ENCODE results near the gene DCUN1D4.

The DCUN1D4 gene

GRCh38 chr4:51907006-51907669 is 64.2 kb downstream of the DCUN1D4 start:
- Histone ChIP-seq H3K9me3 (no peaks in the 10 kb centered on the region), H3K4me1 (no peaks in the 10 kb centered on the region), H3K4me3 (ENCODE audit: low read depth, low read length) (no peak overlapping the region), H3K27me3 (no peaks in the 10 kb centered on the region), H3K36me3 (peaks cover 65% of the 10 kb centered on the region)
- TF ChIP-seq CTCF (IDR thresholded peaks at IDR 0.05; ENCODE audit: low read depth, low read length) = no peak
- no peak for DNase-seq

- Histone ChIP-seq H3K9me3 (no peaks in the 10 kb centered on the region), H3K4me1 (no peaks in the 10 kb centered on the region), H3K4me3 (ENCODE audit: low read depth, low read length) (no peak overlapping the region), H3K36me3 (peaks cover 83% of the 10 kb centered on the region), H3K27me3 (no peaks in the 10 kb centered on the region)
- no peak for TF ChIP-seq CTCF (IDR thresholded peaks at IDR 0.05; ENCODE audit: low read depth, low read length)
- no peak for DNase-seq
These were observed 66.3 kb downstream of the DCUN1D4 start for GRCh38 chr4:51909236-51909703.

- Histone ChIP-seq H3K27me3 (no peaks in the 10 kb centered on the region), H3K9me3 (no peaks in the 10 kb centered on the region), H3K4me3 (ENCODE audit: low read depth, low read length) (no peak overlapping the region), H3K4me1 (no peaks in the 10 kb centered on the region), H3K36me3 (peaks cover 30% of the 10 kb centered on the region)
- no peak for TF ChIP-seq CTCF (IDR thresholded peaks at IDR 0.05; ENCODE audit: low read depth, low read length)
- DNase-seq = no peak
These were observed 75.3 kb downstream of the DCUN1D4 start for GRCh38 chr4:51918251-51918650.

- TF ChIP-seq CTCF (IDR thresholded peaks at IDR 0.05; ENCODE audit: low read depth, low read length) = no peak
- no peaks in the 10 kb centered on the region for H3K27me3 ChIP-seq
- DNase-seq = no peak
- H3K9me3 ChIP-seq = no peaks in the 10 kb centered on the region
- no peaks in the 10 kb centered on the region for H3K4me1 ChIP-seq
- H3K4me3 ChIP-seq (ENCODE audit: low read depth, low read length) = no peak overlapping the region
- H3K36me3 ChIP-seq = no peaks in the 10 kb centered on the region
These were observed 80.4 kb downstream of the DCUN1D4 start for GRCh38 chr4:51923343-51923742.

- Histone ChIP-seq H3K9me3 (no peaks in the 10 kb centered on the region), H3K27me3 (no peaks in the 10 kb centered on the region), H3K4me1 (no peaks in the 10 kb centered on the region), H3K36me3 (no peaks in the 10 kb centered on the region), H3K4me3 (ENCODE audit: low read depth, low read length) (no peak overlapping the region)
- DNase-seq = no peak
- TF ChIP-seq CTCF (IDR thresholded peaks at IDR 0.05; ENCODE audit: low read depth, low read length) = no peak
These were observed 82.4 kb downstream of the DCUN1D4 start for GRCh38 chr4:51925307-51925706.

GRCh38 chr4:51930557-51930956 is 87.6 kb downstream of the DCUN1D4 start:
- Histone ChIP-seq H3K36me3 (no peaks in the 10 kb centered on the region), H3K4me1 (no peaks in the 10 kb centered on the region), H3K27me3 (peaks cover 3% of the 10 kb centered on the region; the same call in 1 of the 2 replicates), H3K4me3 (ENCODE audit: low read depth, low read length) (no peak overlapping the region), H3K9me3 (no peaks in the 10 kb centered on the region)
- no peak for TF ChIP-seq CTCF (IDR thresholded peaks at IDR 0.05; ENCODE audit: low read depth, low read length)
- DNase-seq = no peak

Measured in BE2C (cell line).